Peyer's patch (tissue), 4 donors: Measurements from ENCODE around the gene SLC9A7.

Experiments
- POLR2A ChIP-seq, 2 donors: fragments of 450-650 bp; IDR thresholded peaks; one replicate each; pipeline ENCODE4 v1.5.1; 2017; ENCODE audit warnings: antibody characterized with exemption in 2 of 2, mild to moderate bottlenecking in 2 of 2, moderate library complexity in 2 of 2
- TF ChIP-seq, protein P1 (sequence below), 6 experiments: fragments of 450-650 bp in 4 of 6; fragments of 200-600 bp in 2 of 6; sonication (generic) in 1 of 6; IDR thresholded peaks; one replicate each; pipeline ENCODE4 v1.5.1; 2017 to 2019; ENCODE audit warnings: antibody characterized with exemption in 6 of 6, mild to moderate bottlenecking in 3 of 6, moderate library complexity in 1 of 6

DNA sequence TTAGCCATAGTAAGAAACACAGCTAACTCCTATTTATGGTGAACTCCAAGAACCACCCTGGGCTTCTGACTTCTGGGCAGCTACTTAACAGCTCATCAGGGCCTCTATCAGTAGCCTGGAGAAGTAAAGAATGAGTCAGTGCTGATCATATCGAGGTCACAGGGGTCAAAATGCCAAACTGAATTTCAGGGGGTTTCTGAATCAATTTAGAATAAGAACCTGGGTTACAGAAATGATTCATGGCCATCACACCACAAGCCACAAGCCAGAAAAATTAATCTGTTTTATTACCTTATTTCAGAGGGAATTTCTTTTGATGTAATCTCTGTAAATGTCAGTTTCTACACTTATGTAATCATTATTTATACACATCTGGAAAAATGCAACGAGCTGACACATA lies 121.0 kb downstream of the SLC9A7 start:
- TF ChIP-seq, protein P1, sequence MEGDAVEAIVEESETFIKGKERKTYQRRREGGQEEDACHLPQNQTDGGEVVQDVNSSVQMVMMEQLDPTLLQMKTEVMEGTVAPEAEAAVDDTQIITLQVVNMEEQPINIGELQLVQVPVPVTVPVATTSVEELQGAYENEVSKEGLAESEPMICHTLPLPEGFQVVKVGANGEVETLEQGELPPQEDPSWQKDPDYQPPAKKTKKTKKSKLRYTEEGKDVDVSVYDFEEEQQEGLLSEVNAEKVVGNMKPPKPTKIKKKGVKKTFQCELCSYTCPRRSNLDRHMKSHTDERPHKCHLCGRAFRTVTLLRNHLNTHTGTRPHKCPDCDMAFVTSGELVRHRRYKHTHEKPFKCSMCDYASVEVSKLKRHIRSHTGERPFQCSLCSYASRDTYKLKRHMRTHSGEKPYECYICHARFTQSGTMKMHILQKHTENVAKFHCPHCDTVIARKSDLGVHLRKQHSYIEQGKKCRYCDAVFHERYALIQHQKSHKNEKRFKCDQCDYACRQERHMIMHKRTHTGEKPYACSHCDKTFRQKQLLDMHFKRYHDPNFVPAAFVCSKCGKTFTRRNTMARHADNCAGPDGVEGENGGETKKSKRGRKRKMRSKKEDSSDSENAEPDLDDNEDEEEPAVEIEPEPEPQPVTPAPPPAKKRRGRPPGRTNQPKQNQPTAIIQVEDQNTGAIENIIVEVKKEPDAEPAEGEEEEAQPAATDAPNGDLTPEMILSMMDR (IDR thresholded peaks at IDR 0.05), result no peak
- TF ChIP-seq POLR2A (IDR thresholded peaks at IDR 0.05), result no peak
